WTC11 (cell line): ENCODE measurements around the gene PLEKHG5. TPM values are rescaled to one million over a fixed set of nuclear protein-coding genes. Genes with fewer than 3 reads are reported as not detected.

Experiments used
- ATF3 ChIP-seq: sonication (generic); formaldehyde crosslinking; conservative IDR thresholded peaks from 2 replicates; pipeline ENCODE4 v1.8.1; 2022; ENCODE audit warnings: mild to moderate bottlenecking, missing genetic modification reagents
- EMX1 ChIP-seq: fragments of 250-450 bp; sonication (Bioruptor Pico); IDR thresholded peaks from 2 replicates; pipeline ENCODE4 v1.8.0; 2021; ENCODE audit warnings: mild to moderate bottlenecking
- FOXP1 ChIP-seq: sonication (generic); formaldehyde crosslinking; IDR thresholded peaks from 2 replicates; pipeline ENCODE4 v1.8.0; 2022; ENCODE audit warnings: missing genetic modification reagents, mild to moderate bottlenecking, moderate library complexity, borderline replicate concordance
- JAZF1 ChIP-seq: fragments of 250-450 bp; sonication (Bioruptor Pico); IDR thresholded peaks from 2 replicates; pipeline ENCODE4 v1.9.0; 2021; ENCODE audit warnings: moderate library complexity, mild to moderate bottlenecking, inconsistent platforms
- JUN ChIP-seq: sonication (generic); formaldehyde crosslinking; IDR thresholded peaks from 2 replicates; pipeline ENCODE4 v1.8.0; 2023; ENCODE audit warnings: mild to moderate bottlenecking, missing genetic modification reagents
- NFYB ChIP-seq: sonication (generic); formaldehyde crosslinking; conservative IDR thresholded peaks from 2 replicates; pipeline ENCODE4 v1.8.0; 2022; ENCODE audit warnings: low read depth, missing genetic modification reagents
- OVOL2 ChIP-seq: fragments of 250-450 bp; sonication (Bioruptor Pico); IDR thresholded peaks from 2 replicates; pipeline ENCODE4 v1.9.0; 2021; ENCODE audit warnings: mild to moderate bottlenecking, borderline replicate concordance
- SMAD3 ChIP-seq: sonication (generic); formaldehyde crosslinking; IDR thresholded peaks from 2 replicates; pipeline ENCODE4 v1.8.0; 2022; ENCODE audit warnings: missing genetic modification reagents, mild to moderate bottlenecking, borderline replicate concordance
- SP1 ChIP-seq: sonication (generic); formaldehyde crosslinking; conservative IDR thresholded peaks from 2 replicates; pipeline ENCODE4 v1.8.1; 2022; ENCODE audit warnings: missing genetic modification reagents
- STAT6 ChIP-seq: sonication (generic); formaldehyde crosslinking; conservative IDR thresholded peaks from 2 replicates; pipeline ENCODE4 v1.8.1; 2023; ENCODE audit warnings: mild to moderate bottlenecking, low read depth, missing genetic modification reagents, moderate library complexity
- TP53 ChIP-seq: sonication (generic); formaldehyde crosslinking; IDR thresholded peaks from 2 replicates; pipeline ENCODE4 v1.8.1; 2023; ENCODE audit warnings: mild to moderate bottlenecking, missing genetic modification reagents
- ZBTB21 ChIP-seq: sonication (generic); formaldehyde crosslinking; IDR thresholded peaks from 2 replicates; pipeline ENCODE4 v1.8.1; 2023; ENCODE audit warnings: mild to moderate bottlenecking, missing genetic modification reagents, borderline replicate concordance
- ZNF232 ChIP-seq: sonication (generic); formaldehyde crosslinking; IDR thresholded peaks from 2 replicates; pipeline ENCODE4 v1.8.0; 2022; ENCODE audit warnings: mild to moderate bottlenecking, missing genetic modification reagents
- ZNF317 ChIP-seq: sonication (generic); formaldehyde crosslinking; IDR thresholded peaks from 2 replicates; pipeline ENCODE4 v1.8.1; 2023; ENCODE audit warnings: low read depth, mild to moderate bottlenecking, moderate library complexity, missing genetic modification reagents, borderline replicate concordance
- ZNF416 ChIP-seq: fragments of 250-450 bp; sonication (Bioruptor Pico); IDR thresholded peaks from 2 replicates; pipeline ENCODE4 v1.9.0; 2021; ENCODE audit warnings: mild to moderate bottlenecking, inconsistent platforms
- ZSCAN18 ChIP-seq: fragments of 250-450 bp; sonication (Bioruptor Pico); IDR thresholded peaks from 2 replicates; pipeline ENCODE4 v2.1.2; 2022; ENCODE audit warnings: mild to moderate bottlenecking, moderate library complexity
- total RNA-seq: library from RNA; stranded (reverse); gene quantifications from 3 replicates; pipeline ENCODE4 v1.2.3, GENCODE V29; 2021
- TF ChIP-seq, protein P1 (sequence below): sonication (generic); formaldehyde crosslinking; IDR thresholded peaks from 2 replicates; pipeline ENCODE4 v1.8.1; 2022; ENCODE audit warnings: low read depth, missing genetic modification reagents, borderline replicate concordance
- TF ChIP-seq, protein P2 (sequence below): sonication (generic); formaldehyde crosslinking; IDR thresholded peaks from 2 replicates; pipeline ENCODE4 v1.8.0; 2023; ENCODE audit warnings: missing genetic modification reagents, mild to moderate bottlenecking, borderline replicate concordance
- TF ChIP-seq, protein P3 (sequence below): sonication (generic); formaldehyde crosslinking; IDR thresholded peaks from 2 replicates; pipeline ENCODE4 v1.8.1; 2023; ENCODE audit warnings: mild to moderate bottlenecking, missing genetic modification reagents, moderate library complexity
- TF ChIP-seq, protein P4 (sequence below): fragments of 250-450 bp; sonication (Bioruptor Pico); IDR thresholded peaks from 2 replicates; pipeline ENCODE4 v1.8.0; 2021; ENCODE audit warnings: mild to moderate bottlenecking
- TF ChIP-seq, protein P5 (sequence below): fragments of 250-450 bp; sonication (Bioruptor Pico); IDR thresholded peaks from 2 replicates; pipeline ENCODE4 v1.9.0; 2021; ENCODE audit warnings: mild to moderate bottlenecking, borderline replicate concordance

PLEKHG5 gene
- total RNA-seq, 1 experiment from 2014 or later = 27.5 TPM

DNA sequence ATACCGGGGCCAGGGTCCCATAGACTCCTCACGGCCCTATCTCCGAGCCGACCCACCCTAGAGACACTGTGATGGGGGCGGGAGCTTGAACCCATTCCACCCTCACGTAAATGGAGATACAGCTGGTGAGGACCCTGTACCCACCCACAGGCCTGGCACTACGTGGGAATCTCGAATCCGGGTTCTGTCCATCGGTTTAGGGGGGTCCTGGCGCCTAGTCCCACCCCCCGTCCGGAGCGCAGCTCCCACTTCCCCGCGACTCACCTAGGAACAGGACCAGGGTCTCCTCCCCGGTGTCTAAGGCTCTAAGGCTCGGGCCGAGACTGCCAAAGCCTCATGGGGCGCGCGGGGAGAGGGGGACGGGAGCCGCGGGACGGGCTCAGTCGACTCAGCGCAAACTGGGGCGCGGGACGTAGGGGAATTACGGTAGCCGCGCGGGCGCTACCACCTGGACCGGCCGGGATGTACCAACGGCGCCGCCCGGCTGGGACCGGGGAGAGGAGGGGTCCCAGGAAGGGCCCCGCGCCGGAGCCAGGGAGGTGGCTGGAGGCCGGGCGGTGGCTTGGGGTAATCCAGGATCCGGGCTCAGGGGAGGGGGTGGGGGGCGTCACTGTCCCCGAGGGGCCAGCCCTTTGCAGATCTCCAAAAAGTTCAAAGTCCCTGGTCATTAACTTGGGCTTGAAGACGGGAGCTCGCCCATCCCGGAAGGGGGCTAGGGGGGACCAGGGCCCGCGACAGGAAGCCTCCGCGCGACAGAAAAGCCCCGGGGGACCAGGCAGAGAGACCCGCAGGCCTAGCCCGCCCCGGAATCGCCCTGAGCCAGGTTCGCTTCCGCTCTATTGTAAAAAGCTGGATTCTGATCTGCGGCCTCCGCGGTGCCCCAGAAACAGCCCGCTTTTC lies 1.0 kb downstream of the PLEKHG5 start (continued):
- TF ChIP-seq ZBTB21 (peak; percentile 20; the same call in 1 of the 2 replicates), ZNF416 (no peak), TP53 (CRISPR knock-in tag) (no peak), NFYB (CRISPR knock-in tag) (no peak), SMAD3 (CRISPR knock-in tag) (no peak), STAT6 (CRISPR knock-in tag) (no peak), SP1 (CRISPR knock-in tag) (peak; percentile 43), ATF3 (CRISPR knock-in tag) (no peak), ZNF317 (CRISPR knock-in tag) (no peak), ZNF232 (no peak), JUN (CRISPR knock-in tag) (no peak), JAZF1 (no peak), FOXP1 (CRISPR knock-in tag) (no peak), OVOL2 (CRISPR knock-in tag) (no peak), ZSCAN18 (no peak), EMX1 (CRISPR knock-in tag) (no peak)
- TF ChIP-seq, protein P1, sequence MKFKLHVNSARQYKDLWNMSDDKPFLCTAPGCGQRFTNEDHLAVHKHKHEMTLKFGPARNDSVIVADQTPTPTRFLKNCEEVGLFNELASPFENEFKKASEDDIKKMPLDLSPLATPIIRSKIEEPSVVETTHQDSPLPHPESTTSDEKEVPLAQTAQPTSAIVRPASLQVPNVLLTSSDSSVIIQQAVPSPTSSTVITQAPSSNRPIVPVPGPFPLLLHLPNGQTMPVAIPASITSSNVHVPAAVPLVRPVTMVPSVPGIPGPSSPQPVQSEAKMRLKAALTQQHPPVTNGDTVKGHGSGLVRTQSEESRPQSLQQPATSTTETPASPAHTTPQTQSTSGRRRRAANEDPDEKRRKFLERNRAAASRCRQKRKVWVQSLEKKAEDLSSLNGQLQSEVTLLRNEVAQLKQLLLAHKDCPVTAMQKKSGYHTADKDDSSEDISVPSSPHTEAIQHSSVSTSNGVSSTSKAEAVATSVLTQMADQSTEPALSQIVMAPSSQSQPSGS = no peak
- TF ChIP-seq, protein P2, sequence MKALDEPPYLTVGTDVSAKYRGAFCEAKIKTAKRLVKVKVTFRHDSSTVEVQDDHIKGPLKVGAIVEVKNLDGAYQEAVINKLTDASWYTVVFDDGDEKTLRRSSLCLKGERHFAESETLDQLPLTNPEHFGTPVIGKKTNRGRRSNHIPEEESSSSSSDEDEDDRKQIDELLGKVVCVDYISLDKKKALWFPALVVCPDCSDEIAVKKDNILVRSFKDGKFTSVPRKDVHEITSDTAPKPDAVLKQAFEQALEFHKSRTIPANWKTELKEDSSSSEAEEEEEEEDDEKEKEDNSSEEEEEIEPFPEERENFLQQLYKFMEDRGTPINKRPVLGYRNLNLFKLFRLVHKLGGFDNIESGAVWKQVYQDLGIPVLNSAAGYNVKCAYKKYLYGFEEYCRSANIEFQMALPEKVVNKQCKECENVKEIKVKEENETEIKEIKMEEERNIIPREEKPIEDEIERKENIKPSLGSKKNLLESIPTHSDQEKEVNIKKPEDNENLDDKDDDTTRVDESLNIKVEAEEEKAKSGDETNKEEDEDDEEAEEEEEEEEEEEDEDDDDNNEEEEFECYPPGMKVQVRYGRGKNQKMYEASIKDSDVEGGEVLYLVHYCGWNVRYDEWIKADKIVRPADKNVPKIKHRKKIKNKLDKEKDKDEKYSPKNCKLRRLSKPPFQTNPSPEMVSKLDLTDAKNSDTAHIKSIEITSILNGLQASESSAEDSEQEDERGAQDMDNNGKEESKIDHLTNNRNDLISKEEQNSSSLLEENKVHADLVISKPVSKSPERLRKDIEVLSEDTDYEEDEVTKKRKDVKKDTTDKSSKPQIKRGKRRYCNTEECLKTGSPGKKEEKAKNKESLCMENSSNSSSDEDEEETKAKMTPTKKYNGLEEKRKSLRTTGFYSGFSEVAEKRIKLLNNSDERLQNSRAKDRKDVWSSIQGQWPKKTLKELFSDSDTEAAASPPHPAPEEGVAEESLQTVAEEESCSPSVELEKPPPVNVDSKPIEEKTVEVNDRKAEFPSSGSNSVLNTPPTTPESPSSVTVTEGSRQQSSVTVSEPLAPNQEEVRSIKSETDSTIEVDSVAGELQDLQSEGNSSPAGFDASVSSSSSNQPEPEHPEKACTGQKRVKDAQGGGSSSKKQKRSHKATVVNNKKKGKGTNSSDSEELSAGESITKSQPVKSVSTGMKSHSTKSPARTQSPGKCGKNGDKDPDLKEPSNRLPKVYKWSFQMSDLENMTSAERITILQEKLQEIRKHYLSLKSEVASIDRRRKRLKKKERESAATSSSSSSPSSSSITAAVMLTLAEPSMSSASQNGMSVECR (CRISPR knock-in tag) = no peak
- TF ChIP-seq, protein P3, sequence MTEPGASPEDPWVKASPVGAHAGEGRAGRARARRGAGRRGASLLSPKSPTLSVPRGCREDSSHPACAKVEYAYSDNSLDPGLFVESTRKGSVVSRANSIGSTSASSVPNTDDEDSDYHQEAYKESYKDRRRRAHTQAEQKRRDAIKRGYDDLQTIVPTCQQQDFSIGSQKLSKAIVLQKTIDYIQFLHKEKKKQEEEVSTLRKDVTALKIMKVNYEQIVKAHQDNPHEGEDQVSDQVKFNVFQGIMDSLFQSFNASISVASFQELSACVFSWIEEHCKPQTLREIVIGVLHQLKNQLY (CRISPR knock-in tag) = no peak
- TF ChIP-seq, protein P4, sequence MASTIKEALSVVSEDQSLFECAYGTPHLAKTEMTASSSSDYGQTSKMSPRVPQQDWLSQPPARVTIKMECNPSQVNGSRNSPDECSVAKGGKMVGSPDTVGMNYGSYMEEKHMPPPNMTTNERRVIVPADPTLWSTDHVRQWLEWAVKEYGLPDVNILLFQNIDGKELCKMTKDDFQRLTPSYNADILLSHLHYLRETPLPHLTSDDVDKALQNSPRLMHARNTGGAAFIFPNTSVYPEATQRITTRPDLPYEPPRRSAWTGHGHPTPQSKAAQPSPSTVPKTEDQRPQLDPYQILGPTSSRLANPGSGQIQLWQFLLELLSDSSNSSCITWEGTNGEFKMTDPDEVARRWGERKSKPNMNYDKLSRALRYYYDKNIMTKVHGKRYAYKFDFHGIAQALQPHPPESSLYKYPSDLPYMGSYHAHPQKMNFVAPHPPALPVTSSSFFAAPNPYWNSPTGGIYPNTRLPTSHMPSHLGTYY = no peak
- TF ChIP-seq, protein P5, sequence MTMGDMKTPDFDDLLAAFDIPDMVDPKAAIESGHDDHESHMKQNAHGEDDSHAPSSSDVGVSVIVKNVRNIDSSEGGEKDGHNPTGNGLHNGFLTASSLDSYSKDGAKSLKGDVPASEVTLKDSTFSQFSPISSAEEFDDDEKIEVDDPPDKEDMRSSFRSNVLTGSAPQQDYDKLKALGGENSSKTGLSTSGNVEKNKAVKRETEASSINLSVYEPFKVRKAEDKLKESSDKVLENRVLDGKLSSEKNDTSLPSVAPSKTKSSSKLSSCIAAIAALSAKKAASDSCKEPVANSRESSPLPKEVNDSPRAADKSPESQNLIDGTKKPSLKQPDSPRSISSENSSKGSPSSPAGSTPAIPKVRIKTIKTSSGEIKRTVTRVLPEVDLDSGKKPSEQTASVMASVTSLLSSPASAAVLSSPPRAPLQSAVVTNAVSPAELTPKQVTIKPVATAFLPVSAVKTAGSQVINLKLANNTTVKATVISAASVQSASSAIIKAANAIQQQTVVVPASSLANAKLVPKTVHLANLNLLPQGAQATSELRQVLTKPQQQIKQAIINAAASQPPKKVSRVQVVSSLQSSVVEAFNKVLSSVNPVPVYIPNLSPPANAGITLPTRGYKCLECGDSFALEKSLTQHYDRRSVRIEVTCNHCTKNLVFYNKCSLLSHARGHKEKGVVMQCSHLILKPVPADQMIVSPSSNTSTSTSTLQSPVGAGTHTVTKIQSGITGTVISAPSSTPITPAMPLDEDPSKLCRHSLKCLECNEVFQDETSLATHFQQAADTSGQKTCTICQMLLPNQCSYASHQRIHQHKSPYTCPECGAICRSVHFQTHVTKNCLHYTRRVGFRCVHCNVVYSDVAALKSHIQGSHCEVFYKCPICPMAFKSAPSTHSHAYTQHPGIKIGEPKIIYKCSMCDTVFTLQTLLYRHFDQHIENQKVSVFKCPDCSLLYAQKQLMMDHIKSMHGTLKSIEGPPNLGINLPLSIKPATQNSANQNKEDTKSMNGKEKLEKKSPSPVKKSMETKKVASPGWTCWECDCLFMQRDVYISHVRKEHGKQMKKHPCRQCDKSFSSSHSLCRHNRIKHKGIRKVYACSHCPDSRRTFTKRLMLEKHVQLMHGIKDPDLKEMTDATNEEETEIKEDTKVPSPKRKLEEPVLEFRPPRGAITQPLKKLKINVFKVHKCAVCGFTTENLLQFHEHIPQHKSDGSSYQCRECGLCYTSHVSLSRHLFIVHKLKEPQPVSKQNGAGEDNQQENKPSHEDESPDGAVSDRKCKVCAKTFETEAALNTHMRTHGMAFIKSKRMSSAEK (CRISPR knock-in tag) = no peak
